SK-N-SH (cell line): Measurements from ENCODE around the gene LIX1L. TPM values are rescaled to one million over a fixed set of nuclear protein-coding genes. Genes with fewer than 3 reads are reported as not detected.

Experiments used
- CTCF ChIA-PET: fragments of 300-600, 350-600 bp; formaldehyde crosslinking; extraction: SDS; loops from one replicate; lab custom pipeline; 2021; lab: Yijun Ruan, JAX
- POLR2A ChIA-PET: fragments of 350-600 bp; sonication (Branson Sonifier 250); formaldehyde crosslinking; extraction: SDS; loops from one replicate; lab custom pipeline; 2020; ENCODE audit warnings: antibody characterized with exemption, inconsistent platforms; lab: Yijun Ruan, JAX
- DNase-seq: peaks from one replicate; pipeline ENCODE4 v3.0.0; 2012
- H2AFZ ChIP-seq: fragments of 200-600 bp; sonication (generic); 2 replicates; pipeline ENCODE4 v1.8.1; 2016; ENCODE audit warnings: antibody characterized with exemption, mild to moderate bottlenecking, low read depth
- H3F3A ChIP-seq: fragments of 200-600 bp; sonication (generic); replicated peaks from 2 replicates; pipeline ENCODE3; 2016; ENCODE audit warnings: antibody characterized with exemption, mild to moderate bottlenecking; ENCODE audit not compliant: insufficient read depth
- H3K27ac ChIP-seq, 2 experiments: fragments of 200-500 bp in 1 of 2; fragments of 200-600 bp in 1 of 2; sonication (Bioruptor generic) in 1 of 2; sonication (generic), shearing (Covaris generic) in 1 of 2; 2 replicates each; pipeline versions ENCODE4 v1.5.1 to v1.6.1; 2014 to 2016; ENCODE audit warnings: low read depth in 2 of 2, inconsistent platforms in 1 of 2, low read length in 1 of 2, mild to moderate bottlenecking in 1 of 2, mixed read lengths in 1 of 2
- H3K27me3 ChIP-seq: fragments of 200-600 bp; sonication (generic), shearing (Covaris generic); 2 replicates; pipeline ENCODE4 v1.6.1; 2016; ENCODE audit warnings: mixed run types; ENCODE audit not compliant: insufficient read depth
- H3K36me3 ChIP-seq, 2 experiments: fragments of 200-500 bp in 1 of 2; fragments of 200-600 bp in 1 of 2; sonication (Bioruptor generic) in 1 of 2; sonication (generic) in 1 of 2; replicated peaks in 1 of 2; 2 replicates each; pipeline versions ENCODE3 to v1.5.1; 2014 to 2016; ENCODE audit warnings: low read length in 1 of 2, mild to moderate bottlenecking in 1 of 2; ENCODE audit not compliant: insufficient read depth in 2 of 2, control insufficient read depth in 1 of 2
- H3K4me1 ChIP-seq, 2 experiments: fragments of 200-500 bp in 1 of 2; fragments of 200-600 bp in 1 of 2; sonication (Bioruptor generic) in 1 of 2; sonication (generic), shearing (Covaris generic) in 1 of 2; 2 replicates each; pipeline versions ENCODE4 v1.5.1 to v1.6.1; 2014 to 2016; ENCODE audit warnings: low read depth in 1 of 2, low read length in 1 of 2, mixed run types in 1 of 2; ENCODE audit not compliant: insufficient read depth in 2 of 2, control insufficient read depth in 1 of 2
- H3K4me2 ChIP-seq: fragments of 200-600 bp; sonication (generic), shearing (Covaris generic); 2 replicates; pipeline ENCODE4 v1.6.1; 2017; ENCODE audit warnings: mixed run types
- H3K4me3 ChIP-seq, 2 experiments: fragments of 200-500 bp in 1 of 2; fragments of 200-600 bp in 1 of 2; sonication (Bioruptor generic) in 1 of 2; sonication (generic), shearing (Covaris generic) in 1 of 2; 2 replicates each; pipeline versions ENCODE4 v1.5.1 to v1.8.1; 2014 to 2016; ENCODE audit warnings: low read depth in 2 of 2, inconsistent platforms in 1 of 2, low read length in 1 of 2, mild to moderate bottlenecking in 1 of 2, mixed read lengths in 1 of 2, moderate library complexity in 1 of 2
- H3K79me2 ChIP-seq: fragments of 200-600 bp; sonication (generic); 2 replicates; pipeline ENCODE4 v1.8.1; 2017; ENCODE audit warnings: mild to moderate bottlenecking; ENCODE audit not compliant: insufficient read depth
- H3K9ac ChIP-seq: fragments of 200-600 bp; sonication (generic); 2 replicates; pipeline ENCODE4 v1.6.1; 2017; ENCODE audit warnings: mixed run types
- H3K9me2 ChIP-seq: fragments of 200-600 bp; sonication (generic); 2 replicates; pipeline ENCODE4 v1.6.1; 2017; ENCODE audit warnings: mixed run types
- H3K9me3 ChIP-seq: fragments of 200-600 bp; sonication (generic); 2 replicates; pipeline ENCODE4 v1.6.1; 2017; ENCODE audit warnings: mixed run types, mild to moderate bottlenecking, moderate library complexity
- H4K20me1 ChIP-seq: fragments of 200-600 bp; sonication (generic); 2 replicates; pipeline ENCODE4 v1.6.1; 2017; ENCODE audit warnings: mild to moderate bottlenecking, mixed run types; ENCODE audit not compliant: insufficient read depth
- CHD2 ChIP-seq: fragments of 150-350 bp; IDR thresholded peaks from 2 replicates; pipeline ENCODE4 v1.6.1; 2018; ENCODE audit warnings: low read length; ENCODE audit not compliant: partially characterized antibody
- EP300 ChIP-seq, 2 experiments: IDR thresholded peaks; 2 replicates each; pipeline versions ENCODE4 v1.4.0 to v1.6.1; 2012; ENCODE audit warnings: borderline replicate concordance in 1 of 2, low read depth in 1 of 2, low read length in 1 of 2
- FOXM1 ChIP-seq: IDR thresholded peaks from 2 replicates; pipeline ENCODE4 v1.4.0; 2012; ENCODE audit warnings: low read depth, mild to moderate bottlenecking
- MXI1 ChIP-seq: IDR thresholded peaks from 2 replicates; pipeline ENCODE4 v1.6.1; 2012; ENCODE audit warnings: mild to moderate bottlenecking, low read depth, low read length, improper control_type of control experiment
- NRF1 ChIP-seq: IDR thresholded peaks from 2 replicates; pipeline ENCODE4 v1.6.1; 2012; ENCODE audit warnings: low read depth, mild to moderate bottlenecking, low read length
- POLR2AphosphoS5 ChIP-seq: IDR thresholded peaks from 2 replicates; pipeline ENCODE4 v1.6.1; 2012; ENCODE audit warnings: low read depth, low read length
- RAD21 ChIP-seq: IDR thresholded peaks from 2 replicates; pipeline ENCODE4 v1.6.1; 2012; ENCODE audit warnings: mild to moderate bottlenecking, low read length
- RXRA ChIP-seq: IDR thresholded peaks from 2 replicates; pipeline ENCODE4 v1.4.0; 2012; ENCODE audit warnings: low read depth, mild to moderate bottlenecking, borderline replicate concordance
- TAF1 ChIP-seq: IDR thresholded peaks from 2 replicates; pipeline ENCODE4 v1.6.1; 2012; ENCODE audit warnings: low read depth, mild to moderate bottlenecking, low read length, moderate library complexity, borderline replicate concordance
- YY1 ChIP-seq: IDR thresholded peaks from 2 replicates; pipeline ENCODE4 v1.4.0; 2012; ENCODE audit warnings: low read depth, mild to moderate bottlenecking
- ZBTB33 ChIP-seq: IDR thresholded peaks from 2 replicates; pipeline ENCODE4 v1.4.0; 2012; ENCODE audit warnings: low read depth, borderline replicate concordance
- WGBS: methylation state at CpG from one replicate; pipeline ENCODE4 v1.1.6; 2017; ENCODE audit warnings: low lambda C conversion rate; 5-methylcytosine and 5-hydroxymethylcytosine counted together
- polyA plus RNA-seq, 3 experiments: library from polyadenylated mRNA; depleted of rRNA; stranded (reverse); fragments of >200 nt; gene quantifications; 2 replicates each; pipeline ENCODE4 v1.2.3, GENCODE V29; 2012
- TF ChIP-seq, protein P1 (sequence below): fragments of 200-600 bp; sonication (generic); IDR thresholded peaks from 2 replicates; pipeline ENCODE4 v1.6.1; 2017; ENCODE audit warnings: antibody characterized with exemption, mild to moderate bottlenecking, moderate library complexity
- TF ChIP-seq, protein P2 (sequence below): IDR thresholded peaks from 2 replicates; pipeline ENCODE4 v1.4.0; 2012; ENCODE audit warnings: low read depth
- TF ChIP-seq, protein P3 (sequence below): fragments of 150-350 bp; IDR thresholded peaks from 2 replicates; pipeline ENCODE4 v1.6.1; 2016; ENCODE audit warnings: mild to moderate bottlenecking, low read depth, low read length

LIX1L gene
- polyA plus RNA-seq, 1 of the 3 experiments (the other 2 are of a cell fraction), result 39.1 TPM

DNA sequence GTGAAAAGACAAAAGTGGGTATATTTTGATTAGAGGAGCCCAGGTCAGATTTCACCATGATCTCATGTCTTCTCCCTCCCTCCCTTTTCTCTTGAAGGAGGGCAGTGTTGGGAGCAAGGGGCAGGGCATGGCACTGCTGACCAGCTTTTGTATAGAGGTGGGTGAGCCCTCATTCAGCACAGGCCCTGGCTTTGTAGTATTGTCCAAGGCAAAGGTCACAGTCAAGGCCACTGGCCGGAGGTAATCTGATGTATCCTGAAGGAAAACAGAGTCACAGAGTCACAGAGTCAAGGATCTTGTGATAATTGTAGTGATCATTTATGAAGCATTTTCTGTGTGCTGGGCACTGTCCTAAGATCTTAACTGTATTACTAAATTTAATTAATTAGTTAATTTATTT is 59.8 kb downstream of the LIX1L start:
- Histone ChIP-seq H3K27me3 (no peaks in the 10 kb centered on the region), H3F3A (peaks cover 4% of the 10 kb centered on the region), H3K4me1 (peaks cover 3 to 8% of the 10 kb centered on the region in 2 experiments; a peak in 3 of 4 replicates), H3K79me2 (no peaks in the 10 kb centered on the region), H3K9me3 (no peaks in the 10 kb centered on the region), H3K9ac (no peak overlapping the region), H2AFZ (no peak overlapping the region), H3K4me3 (no peak overlapping the region), H3K9me2 (no peaks in the 10 kb centered on the region), H3K36me3 (no peaks in the 10 kb centered on the region), H3K4me2 (no peak overlapping the region), H4K20me1 (no peaks in the 10 kb centered on the region), H3K27ac (no peak overlapping the region)
- ChIA-PET POLR2A (no interaction called here), CTCF (interaction anchor here (11.0 kb wide), 1 partner anchor 14 kb away, joined by 281 read pairs; the partner anchor contains the start of genes ITGA10 and PEX11B)
- DNase-seq, result no peak
- no peak for TF ChIP-seq RXRA
- TF ChIP-seq YY1, result no peak
- TF ChIP-seq NRF1, result no peak
- no peak for TF ChIP-seq FOXM1
- TF ChIP-seq POLR2AphosphoS5, result no peak
- TF ChIP-seq, protein P1, sequence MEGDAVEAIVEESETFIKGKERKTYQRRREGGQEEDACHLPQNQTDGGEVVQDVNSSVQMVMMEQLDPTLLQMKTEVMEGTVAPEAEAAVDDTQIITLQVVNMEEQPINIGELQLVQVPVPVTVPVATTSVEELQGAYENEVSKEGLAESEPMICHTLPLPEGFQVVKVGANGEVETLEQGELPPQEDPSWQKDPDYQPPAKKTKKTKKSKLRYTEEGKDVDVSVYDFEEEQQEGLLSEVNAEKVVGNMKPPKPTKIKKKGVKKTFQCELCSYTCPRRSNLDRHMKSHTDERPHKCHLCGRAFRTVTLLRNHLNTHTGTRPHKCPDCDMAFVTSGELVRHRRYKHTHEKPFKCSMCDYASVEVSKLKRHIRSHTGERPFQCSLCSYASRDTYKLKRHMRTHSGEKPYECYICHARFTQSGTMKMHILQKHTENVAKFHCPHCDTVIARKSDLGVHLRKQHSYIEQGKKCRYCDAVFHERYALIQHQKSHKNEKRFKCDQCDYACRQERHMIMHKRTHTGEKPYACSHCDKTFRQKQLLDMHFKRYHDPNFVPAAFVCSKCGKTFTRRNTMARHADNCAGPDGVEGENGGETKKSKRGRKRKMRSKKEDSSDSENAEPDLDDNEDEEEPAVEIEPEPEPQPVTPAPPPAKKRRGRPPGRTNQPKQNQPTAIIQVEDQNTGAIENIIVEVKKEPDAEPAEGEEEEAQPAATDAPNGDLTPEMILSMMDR, result no peak
- TF ChIP-seq, protein P2, sequence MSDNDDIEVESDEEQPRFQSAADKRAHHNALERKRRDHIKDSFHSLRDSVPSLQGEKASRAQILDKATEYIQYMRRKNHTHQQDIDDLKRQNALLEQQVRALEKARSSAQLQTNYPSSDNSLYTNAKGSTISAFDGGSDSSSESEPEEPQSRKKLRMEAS, result no peak
- no peak for TF ChIP-seq CHD2
- no peak for TF ChIP-seq MXI1
- no peak for TF ChIP-seq EP300 (IDR thresholded peaks at IDR 0.05; ENCODE audit: borderline replicate concordance in 1 of 2, low read depth in 1 of 2, low read length in 1 of 2)
- no peak for TF ChIP-seq TAF1
- TF ChIP-seq RAD21, result no peak
- TF ChIP-seq, protein P3, sequence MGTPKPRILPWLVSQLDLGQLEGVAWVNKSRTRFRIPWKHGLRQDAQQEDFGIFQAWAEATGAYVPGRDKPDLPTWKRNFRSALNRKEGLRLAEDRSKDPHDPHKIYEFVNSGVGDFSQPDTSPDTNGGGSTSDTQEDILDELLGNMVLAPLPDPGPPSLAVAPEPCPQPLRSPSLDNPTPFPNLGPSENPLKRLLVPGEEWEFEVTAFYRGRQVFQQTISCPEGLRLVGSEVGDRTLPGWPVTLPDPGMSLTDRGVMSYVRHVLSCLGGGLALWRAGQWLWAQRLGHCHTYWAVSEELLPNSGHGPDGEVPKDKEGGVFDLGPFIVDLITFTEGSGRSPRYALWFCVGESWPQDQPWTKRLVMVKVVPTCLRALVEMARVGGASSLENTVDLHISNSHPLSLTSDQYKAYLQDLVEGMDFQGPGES, result no peak
- no peak for TF ChIP-seq ZBTB33
- WGBS, result 91% methylated on average over 1 of the region's 1 CpG
